DOHH2 (cell line): Measurements from ENCODE around the gene LMAN1.

Experiments used
- EZH2phosphoT487 ChIP-seq: fragments of 200-600 bp; sonication (generic); IDR thresholded peaks from 2 replicates; pipeline ENCODE4 v1.6.1; 2017; ENCODE audit warnings: borderline replicate concordance, mild to moderate bottlenecking, antibody characterized with exemption, low read length, moderate library complexity, mixed read lengths
- TF ChIP-seq, protein P1 (sequence below): fragments of 200-600 bp; sonication (generic); IDR thresholded peaks from one replicate; pipeline ENCODE4 v1.5.1; 2014; ENCODE audit warnings: antibody characterized with exemption, mild to moderate bottlenecking, low read depth, low read length; ENCODE audit not compliant: poor library complexity, severe bottlenecking

DNA sequence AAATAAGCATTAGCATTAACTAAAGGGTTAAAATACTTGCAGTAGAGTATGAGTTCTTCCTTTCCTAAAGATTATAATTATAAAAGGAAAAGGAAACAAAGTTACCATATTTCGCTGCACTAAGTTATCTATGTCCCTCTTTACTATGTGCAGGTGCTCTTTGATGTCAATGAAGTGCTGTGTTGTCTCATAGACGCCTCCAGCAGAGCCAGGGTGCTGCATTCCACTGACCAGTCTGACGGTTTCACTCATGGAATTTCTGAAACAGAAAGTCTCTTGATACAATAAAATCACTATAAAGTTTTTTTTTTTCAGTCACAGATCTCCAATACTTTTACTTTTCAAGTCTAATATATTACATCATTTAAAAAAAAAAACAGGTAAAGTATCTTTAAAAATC lies 26.1 kb downstream of the LMAN1 start:
- TF ChIP-seq, protein P1, sequence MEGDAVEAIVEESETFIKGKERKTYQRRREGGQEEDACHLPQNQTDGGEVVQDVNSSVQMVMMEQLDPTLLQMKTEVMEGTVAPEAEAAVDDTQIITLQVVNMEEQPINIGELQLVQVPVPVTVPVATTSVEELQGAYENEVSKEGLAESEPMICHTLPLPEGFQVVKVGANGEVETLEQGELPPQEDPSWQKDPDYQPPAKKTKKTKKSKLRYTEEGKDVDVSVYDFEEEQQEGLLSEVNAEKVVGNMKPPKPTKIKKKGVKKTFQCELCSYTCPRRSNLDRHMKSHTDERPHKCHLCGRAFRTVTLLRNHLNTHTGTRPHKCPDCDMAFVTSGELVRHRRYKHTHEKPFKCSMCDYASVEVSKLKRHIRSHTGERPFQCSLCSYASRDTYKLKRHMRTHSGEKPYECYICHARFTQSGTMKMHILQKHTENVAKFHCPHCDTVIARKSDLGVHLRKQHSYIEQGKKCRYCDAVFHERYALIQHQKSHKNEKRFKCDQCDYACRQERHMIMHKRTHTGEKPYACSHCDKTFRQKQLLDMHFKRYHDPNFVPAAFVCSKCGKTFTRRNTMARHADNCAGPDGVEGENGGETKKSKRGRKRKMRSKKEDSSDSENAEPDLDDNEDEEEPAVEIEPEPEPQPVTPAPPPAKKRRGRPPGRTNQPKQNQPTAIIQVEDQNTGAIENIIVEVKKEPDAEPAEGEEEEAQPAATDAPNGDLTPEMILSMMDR, result no peak
- TF ChIP-seq EZH2phosphoT487, result no peak
